NCI-H2081 treated with DMSO at 0.1 percent for 48 hours (cell line): ENCODE data around the gene CPXM2.

Experiments
- DNase-seq: peaks from one replicate; lab custom pipeline; 2025; lab: John Stamatoyannopoulos, UW

The CPXM2 gene

DNA sequence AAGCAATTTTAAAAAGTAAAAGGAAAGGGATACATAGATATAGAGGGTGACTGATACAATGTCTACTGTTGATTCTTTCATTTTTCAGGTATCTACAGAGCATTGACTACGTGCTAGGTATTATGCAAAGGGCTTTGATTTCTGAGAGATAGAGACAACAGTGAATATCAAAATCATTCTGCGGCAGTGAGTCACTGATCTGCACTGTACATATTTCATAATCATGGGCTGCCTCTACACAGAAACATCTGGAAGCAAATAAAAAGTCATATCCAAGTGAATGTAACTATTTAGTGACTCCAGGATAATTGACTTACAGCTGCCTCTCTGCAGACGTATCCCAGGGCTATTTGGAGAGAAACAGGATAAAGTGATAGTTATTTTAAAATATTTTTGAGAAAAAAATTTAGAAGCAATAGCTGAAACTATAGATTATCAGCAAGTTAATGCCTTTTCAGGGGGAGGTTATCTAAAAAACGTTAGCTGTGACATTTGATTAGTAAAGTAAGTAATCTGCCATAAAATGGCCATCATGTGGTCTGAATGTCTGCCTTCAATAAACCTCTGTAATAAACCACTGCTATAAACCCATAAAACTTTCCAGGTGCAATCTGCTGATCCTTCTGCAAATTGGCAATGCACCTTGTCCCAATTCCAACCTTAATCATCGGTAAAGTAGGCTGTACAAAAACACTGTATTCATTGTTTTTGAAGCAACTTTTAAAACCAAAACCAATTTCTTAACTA is 43.7 kb downstream of the CPXM2 start:
- DNase-seq, result no peak

DNA sequence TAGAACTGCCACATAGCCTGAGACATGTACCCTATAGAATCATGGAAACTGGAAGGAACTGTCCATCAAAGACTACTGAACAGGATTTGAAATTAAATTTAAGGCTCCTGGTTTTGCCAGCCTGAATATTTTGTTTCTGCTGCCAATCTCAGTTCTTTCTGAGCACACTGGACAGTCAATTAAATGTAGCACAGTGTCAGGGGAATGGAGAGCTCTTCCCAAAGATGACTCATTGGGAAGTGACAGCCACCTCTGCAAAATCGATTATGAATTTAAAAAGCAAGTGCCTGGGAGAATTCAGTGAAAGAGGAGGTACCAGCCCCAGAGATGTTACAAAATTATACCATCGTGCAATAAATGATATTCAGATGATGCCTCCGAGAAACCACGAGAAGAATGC is 47.8 kb downstream of the CPXM2 start:
- no peak for DNase-seq

DNA sequence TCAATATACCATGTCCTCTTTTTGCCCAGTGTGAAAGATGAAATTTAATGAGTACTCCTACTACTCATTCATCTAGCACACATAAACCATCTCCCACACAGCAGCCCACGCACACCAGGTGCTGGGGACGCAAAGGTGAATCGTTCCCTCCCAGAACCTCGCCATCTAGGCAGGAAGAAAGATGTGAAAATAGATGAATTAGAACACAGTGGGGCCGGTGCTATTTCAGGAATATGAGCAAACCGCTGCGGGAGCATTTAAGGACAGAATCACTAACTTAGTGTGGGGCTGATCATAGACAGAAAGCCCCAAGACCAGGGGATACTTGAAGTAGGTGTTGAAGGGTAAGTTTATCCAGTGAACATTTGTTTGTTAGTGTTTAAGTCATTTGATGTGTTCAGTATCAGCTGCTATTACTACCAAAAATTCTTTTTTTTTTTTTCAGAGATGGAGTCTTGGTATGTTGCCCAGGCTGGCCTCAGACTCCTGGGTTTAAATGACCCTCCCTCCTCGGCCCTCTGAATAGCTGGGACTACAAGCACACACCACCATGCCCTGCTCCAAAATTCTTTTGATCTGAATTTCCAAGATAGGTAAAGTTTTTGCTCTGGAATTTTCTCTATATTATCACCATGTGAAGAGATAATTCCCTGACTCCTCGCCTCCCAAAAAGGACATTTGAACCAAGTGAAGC is 48.8 kb downstream of the CPXM2 start:
- no peak for DNase-seq

DNA sequence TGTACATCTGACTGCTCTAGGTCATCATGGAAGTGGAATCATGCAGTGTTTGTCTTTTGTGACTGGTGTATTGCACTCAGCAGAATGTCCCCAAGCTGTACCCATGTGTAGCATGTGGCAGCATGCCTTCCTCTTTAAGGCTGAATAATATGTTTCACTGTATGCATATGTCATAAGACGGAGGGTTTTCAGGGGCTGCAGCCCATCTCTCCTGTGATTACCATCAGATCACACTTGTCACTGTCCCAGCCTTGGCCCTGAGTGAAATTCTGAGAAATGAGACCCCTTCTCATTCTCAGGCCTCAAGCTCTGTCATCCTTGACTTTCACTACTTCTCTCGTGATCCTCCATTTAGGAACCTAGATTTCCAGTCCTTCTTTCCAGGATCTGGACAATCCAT is 50.0 kb downstream of the CPXM2 start:
- DNase-seq, result no peak

DNA sequence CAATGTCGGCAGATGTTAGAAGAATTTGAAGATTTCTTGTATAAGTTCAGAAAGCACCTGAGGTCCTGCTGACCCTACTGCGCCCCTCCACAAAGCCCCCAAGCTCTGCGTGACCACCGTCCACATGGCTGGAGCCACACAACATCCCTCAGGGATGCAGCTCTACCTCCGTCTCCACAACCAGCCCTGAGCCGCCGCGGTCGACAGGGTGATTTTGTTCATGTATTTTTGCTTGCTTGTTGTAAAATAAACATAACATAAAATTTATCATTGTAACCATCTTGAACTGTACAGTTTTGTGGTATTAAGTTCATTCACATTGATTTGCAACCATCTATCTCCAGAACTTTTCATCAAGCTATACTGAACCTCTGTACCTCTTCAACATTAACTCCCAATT is 50.5 kb downstream of the CPXM2 start:
- no peak for DNase-seq

DNA sequence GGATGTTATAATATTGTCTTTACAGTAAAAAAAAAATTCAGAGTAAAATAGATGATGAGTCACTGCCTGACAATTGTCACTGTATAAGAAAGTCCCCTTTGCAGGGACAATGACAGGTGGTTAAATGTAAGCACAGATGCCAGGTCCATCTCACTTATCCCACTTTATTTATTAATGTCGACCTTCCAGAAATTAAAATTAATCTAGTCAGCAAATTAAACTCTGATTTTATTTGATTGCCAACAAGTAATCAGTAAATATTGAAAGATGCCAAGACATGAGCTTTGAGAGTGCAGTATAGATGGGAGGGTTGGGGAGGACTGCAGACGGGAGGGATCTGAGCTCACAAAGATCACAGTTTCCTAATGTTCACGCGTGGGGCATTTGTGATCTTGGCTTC is 50.9 kb downstream of the CPXM2 start:
- no peak for DNase-seq

DNA sequence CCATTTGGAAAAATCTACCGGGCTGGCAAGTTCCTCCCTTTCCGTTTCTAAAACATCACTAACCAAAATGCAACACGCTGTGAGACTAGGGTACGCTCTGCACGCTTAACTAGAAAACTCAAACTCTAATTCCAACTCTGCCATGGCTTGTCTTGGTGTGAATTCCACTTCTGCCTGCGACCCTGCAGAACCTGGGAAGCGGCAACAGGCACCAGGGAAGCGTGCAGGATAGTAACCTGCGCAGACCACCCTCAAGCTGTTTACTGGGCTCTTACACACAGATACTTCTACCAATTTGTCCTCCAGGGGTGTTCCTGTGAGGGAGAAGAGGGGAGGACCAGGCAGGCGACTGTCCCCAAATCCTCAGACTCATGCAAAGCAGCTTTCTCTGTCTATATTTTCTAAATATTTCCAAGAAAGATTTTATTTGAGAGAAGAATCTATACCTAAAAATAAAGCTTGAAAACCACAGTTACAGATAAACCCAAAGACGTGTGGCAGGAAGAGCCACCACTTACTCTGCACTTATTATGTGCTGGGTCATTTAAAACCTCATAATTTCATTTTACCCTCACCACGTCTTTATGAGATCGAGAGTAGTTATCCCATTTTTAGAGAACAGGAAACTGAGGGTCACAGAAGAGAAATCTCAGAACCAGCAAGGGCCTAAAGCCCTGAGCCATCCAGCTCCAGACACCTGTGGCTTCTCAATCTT is 52.9 kb downstream of the CPXM2 start:
- DNase-seq, result no peak

DNA sequence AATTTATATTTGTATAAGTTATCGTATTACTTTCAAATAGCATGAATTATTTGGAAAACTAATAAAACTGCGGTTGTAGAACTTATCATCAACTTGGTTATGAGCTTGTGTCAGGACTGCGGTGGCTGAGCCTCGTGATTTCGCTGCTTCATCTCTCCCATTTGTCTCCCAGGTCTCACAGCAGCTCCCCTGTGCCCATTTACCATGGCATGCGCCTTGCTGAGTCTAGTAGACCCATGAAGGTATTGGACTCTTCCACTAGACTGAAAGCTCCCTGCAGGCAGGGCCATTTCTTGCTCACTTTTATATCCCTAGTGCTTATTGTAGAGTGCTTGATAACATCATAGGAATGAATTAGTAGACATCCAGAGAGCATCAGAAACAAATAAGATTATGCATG is 53.9 kb downstream of the CPXM2 start:
- no peak for DNase-seq

DNA sequence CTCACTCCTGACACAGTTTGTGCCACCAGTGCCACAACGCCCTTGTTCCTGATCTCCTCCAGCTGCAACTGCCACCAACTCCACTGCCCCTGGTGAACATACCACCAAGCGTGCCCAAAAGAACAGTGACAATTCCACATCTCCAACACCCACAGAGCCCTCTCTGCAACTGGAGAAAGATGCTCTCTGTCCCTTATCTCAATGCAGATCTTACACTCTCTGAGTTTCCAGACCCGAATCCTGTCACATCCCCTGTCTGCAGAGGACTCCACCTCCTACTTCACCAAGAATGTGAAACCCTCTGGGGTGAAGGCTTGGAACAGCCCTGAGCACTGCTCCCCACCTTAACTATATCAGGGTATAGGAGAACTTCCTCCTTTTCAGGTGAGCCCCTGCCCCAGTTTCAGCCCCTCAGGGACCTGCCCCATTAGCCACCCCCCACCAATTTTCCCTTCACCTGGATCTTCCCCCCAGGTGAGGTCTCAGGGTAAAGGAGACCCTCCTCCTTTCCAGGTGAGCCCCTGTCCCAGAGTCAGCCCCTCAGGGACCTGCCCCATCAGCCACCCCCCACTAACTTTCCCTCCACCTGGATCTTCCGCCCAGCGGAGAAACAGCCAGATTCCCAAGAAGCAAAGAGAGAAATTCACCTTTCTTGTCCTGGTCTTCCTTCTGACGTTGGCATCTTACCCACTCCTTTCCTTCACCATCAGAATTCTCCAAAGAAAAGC is 55.0 kb downstream of the CPXM2 start:
- DNase-seq, result no peak

DNA sequence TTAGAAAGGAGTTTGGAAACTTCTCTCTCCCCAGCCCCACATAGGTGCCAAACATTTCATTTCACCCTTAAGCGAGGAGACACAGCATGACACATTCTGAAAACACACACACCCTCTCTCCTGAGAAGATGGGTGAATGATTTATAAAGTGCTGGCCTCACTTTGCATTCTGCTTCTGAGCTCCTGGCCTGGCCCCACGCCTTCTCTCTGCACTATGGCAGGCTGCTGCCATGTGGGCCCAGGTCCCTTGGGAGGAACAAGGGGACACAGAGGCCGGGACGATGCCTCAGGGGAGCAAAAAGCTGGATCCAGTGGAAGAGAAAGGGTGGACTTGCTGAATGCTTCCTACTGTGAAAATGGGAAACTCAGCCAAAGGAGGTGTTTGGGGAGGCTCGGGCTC is 56.0 kb downstream of the CPXM2 start:
- DNase-seq, result no peak

DNA sequence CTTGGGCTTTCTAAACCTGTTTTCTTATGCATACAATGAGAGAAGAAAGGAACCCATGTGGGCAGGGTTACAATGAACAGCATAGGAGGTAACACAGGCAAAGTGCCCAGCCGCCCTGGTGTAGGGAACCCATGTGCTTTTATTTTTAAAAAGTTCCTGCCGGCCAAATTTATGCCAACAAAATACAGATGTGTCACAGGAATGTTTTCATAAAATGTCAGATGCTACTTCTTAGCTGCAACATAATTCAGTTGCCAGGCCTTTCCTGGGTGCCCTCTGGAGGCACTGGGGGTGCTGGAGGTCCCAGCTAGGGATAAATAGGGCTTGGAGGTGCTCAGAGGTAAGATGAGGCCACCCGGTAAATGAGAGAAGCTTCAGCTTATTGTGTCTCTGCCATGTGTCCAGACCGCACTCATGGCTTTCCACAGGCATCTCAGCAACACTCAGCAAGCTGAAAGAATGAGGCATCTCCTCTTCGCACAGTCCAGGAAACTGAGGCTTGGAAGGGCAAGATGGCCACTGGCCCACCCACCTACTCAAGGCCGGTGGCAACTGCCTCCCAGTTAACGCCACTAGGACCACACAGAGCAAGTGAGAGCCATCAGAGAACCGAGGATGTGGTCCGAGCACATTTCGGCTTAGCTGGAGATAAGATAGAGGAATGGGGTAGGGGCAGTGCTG is 58.3 kb downstream of the CPXM2 start:
- no peak for DNase-seq

DNA sequence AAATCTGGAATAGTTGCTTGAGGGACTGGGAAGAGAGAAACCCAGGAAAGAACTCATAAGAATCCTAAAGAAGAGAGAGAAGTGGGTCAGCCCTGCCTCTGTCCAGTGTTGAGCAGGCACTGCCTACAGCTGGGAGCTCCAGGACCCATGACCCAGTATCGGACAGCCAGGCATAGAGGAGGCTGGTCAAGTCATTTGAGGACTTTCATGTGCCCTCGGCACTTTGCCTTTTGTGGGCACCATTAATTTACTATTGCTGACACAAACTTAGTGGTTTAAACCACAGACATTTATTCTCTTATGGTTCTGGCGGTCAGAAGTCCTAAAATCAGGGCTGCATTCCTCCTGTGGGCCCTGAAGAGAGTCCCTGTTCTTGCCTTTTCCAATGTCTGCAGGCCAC is 60.3 kb downstream of the CPXM2 start:
- no peak for DNase-seq

DNA sequence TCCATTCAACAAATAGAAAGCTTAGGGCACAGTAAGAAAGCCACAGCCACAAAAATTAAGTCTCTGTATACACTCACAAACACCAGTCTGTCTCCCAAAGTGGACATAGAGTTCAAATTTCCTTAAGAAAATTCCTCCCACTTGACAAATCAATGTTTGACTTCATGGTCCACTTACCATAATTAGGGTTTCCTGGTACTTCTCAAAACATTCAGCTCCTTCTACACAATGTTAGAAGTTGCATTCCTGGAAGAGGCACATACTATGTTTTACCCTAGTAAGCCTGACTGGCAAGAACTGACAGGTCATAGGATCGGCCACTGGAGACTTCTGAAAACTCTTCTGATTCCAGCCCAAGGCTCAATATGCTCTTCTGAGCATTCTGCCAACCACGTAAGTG is 70.5 kb downstream of the CPXM2 start:
- DNase-seq, result no peak

DNA sequence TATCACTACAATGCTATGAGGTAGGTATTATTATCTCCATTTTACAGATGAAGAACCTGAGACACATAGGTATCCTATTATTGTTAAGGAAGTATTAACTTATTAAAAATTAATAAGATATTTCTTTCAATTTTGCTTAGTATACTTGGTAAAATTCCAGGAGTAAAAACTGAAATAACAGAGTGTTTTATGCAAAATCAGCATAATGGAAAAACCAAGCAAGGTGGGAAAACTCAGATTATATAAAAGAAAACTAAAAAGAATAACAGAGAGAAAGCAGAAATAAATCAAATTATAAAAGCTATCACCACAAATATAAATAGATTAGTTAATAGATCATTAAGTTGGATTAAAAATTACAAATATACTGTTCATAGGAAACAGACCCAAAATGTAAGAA is 82.0 kb downstream of the CPXM2 start:
- DNase-seq, result no peak

DNA sequence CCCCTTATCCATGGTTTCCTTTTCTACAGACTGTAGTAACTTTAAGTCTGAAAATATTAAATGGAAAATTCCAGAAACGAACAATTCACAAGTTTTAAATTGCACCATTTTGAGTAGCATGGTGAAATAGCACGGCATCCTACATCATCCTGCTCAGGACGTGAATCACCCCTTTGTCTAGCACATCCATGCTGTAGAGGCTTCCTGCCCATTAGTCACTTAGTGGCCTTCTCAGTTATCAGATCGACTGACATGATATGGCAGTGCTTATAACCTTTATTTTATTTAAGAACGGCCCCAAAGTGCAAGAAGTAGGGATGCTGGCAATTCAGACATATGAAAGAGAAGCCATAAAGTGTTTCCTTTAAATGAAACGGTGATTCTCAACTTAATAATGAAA is 82.7 kb downstream of the CPXM2 start:
- DNase-seq, result no peak

DNA sequence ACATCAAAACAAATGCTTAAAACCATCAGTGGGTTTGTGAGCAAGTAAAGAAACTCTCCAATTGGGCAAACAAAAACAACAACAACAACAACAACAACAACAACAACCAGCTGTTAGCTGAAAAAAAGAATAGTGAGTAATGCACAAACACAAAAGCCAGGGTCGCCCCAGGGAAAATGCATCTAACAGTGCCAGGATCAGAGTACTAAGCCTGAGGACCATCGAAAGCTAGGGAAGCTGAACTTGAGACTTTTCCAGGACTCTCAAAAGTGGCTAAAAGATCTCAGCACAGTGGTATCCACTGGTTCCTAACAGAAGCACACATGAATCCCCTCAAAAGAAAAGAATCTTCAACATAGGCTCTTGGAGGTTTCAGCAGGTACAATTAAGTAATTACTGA is 83.3 kb downstream of the CPXM2 start:
- DNase-seq, result no peak

DNA sequence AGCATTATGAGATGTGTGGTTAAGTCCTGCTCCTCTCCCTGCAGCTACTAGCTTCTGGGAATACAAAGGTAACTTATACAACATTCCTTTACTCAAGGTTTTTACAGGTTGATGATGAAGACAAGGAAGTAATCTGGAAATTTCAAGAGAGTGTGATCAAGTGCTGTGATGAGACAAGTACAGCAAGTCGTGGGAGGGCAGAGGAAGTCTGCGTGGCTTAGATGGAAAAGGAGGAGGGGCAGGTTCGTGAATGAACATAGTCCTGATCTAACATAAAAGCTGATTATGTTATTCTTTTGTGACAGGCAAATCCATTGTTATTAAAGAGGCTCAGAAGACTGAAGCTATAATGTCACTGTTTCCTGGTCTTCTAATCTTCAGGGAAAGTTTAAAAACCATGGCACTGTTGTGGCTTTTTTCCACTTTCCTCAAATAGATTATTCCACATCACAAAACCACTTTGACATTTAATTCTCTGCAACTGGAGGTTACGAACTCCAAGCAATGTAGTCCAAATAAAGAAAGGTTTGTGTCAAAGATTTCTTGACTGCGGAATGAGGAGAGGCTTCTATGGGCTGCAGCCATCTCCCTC is 84.1 kb downstream of the CPXM2 start:
- DNase-seq, result no peak

DNA sequence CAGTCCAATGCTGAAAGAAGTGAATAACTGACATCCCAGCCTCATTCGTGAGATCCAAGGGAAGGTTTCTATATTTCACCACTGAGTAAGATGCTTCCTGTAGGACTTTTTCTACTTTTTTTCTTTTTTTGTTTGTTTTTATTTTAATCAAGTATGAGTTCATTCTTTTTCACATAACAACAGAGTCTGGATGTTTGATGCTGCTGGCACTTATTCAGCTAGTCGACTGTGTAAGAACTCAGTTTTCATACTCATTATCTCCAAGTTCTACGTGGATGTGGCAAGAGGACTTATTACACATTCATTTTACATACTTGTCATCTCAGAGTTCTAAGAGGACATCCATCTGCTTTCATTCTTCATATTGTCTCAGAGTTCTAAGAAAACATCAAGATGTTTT is 86.9 kb downstream of the CPXM2 start:
- no peak for DNase-seq

DNA sequence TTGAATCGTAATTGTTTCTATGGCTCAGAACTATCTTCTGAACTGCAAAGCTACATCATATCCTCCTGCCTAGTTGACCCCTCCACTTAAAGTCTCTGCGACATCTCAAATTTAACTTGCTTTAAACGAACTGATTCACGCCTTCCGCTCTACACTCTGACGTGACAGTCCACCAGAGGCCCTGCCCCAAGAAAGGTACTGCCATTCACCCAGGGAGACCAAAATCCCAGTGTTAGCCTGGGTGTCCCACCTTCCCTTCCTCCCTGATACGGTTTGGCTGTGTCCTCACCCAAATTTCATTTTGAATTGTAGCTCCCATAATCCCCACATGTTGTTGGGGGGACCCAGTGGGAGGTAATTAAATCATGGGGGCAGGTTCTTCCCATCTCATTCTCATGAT is 90.8 kb downstream of the CPXM2 start:
- DNase-seq, result no peak

DNA sequence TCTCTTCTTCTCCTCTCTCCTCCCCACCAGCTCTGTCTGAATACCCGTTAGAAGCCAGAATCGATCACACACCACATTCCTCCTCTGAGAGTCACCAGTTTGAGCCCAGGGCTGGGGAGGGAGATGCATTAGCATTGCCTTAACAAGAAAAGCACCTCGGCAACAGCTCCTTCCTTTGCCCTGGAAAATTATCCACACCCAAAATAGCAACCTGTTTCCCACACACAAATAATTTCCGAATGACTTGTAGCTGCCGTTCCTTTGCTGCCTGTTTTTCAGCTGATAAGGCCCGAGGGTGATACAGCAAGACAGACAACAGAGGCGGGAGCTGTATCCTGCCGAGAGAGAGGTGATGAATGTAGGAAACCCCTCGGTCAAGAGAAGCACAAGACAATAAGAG is 91.3 kb downstream of the CPXM2 start:
- no peak for DNase-seq

DNA sequence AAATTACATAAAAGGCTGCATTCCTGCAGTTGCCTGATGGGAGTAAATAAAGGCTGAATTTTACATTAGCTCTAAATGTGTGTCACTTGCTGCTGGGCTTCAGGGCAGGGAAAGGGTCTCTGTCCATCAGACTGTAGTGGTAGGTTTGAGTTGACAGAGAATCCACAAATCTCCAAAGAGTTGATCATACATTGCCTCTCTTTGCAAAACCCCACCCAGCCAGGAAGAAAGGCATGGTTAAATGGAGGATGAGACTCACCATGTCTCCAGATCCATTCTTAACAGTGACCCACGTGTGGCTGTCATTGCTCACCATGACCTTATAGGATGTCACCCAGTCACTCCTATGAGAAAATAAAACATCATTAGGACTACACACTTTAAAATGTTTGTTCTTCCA is 92.8 kb downstream of the CPXM2 start:
- no peak for DNase-seq

DNA sequence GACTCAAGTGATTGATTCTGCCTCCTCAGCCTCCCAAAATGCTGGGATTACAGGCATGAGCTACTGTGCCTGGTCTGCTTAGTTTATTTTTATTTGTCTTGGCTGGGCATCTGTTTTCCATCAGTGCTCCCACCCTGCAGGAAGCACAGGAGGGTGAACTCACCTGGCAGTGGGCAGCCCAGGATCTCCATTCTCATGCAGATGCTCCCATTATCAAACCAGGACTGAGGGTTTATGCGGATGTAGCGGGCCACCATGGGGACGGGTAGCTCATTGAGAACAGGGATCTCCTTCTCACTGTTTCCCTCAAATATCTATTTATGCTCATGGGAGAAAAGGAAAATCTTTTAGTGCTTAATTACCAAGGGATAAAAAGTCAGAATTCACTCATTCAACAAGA is 93.8 kb downstream of the CPXM2 start:
- DNase-seq, result no peak
